Muscle layer of duodenum (tissue), 2 donors: ENCODE data around the gene GUCD1.
"Not testable (repeated sequence)": the region's sequence is repeated elsewhere in the genome, so short reads cannot be mapped to it uniquely, and the experiment has no call there.

Experiments used
- H3K27ac ChIP-seq: one replicate; pipeline ENCODE4 v1.7.0; 2013; ENCODE audit warnings: mild to moderate bottlenecking, low read length
- H3K27me3 ChIP-seq: one replicate; pipeline ENCODE4 v1.7.0; 2013; ENCODE audit warnings: low read depth, mild to moderate bottlenecking, control low read depth, low read length
- H3K36me3 ChIP-seq, 2 donors: one replicate each; pipeline ENCODE4 v1.7.0; 2013; ENCODE audit warnings: low read length in 2 of 2, control low read depth in 1 of 2, mild to moderate bottlenecking in 1 of 2; ENCODE audit not compliant: insufficient read depth in 2 of 2, control insufficient read depth in 1 of 2
- H3K4me1 ChIP-seq, 2 donors: one replicate each; pipeline ENCODE4 v1.7.0; 2013; ENCODE audit warnings: low read length in 2 of 2, mild to moderate bottlenecking in 2 of 2, control low read depth in 1 of 2, moderate library complexity in 1 of 2; ENCODE audit not compliant: insufficient read depth in 2 of 2, control insufficient read depth in 1 of 2
- H3K4me3 ChIP-seq, 2 donors: one replicate each; pipeline ENCODE4 v1.7.0; 2013; ENCODE audit warnings: low read length in 2 of 2, low read depth in 1 of 2, mild to moderate bottlenecking in 1 of 2
- H3K9me3 ChIP-seq, 2 donors: one replicate each; pipeline ENCODE4 v1.7.0; 2013; ENCODE audit warnings: low read length in 2 of 2, control low read depth in 1 of 2, mild to moderate bottlenecking in 1 of 2; ENCODE audit not compliant: control insufficient read depth in 1 of 2
- donor health status: healthy.

GUCD1 gene

GRCh38 chr22:24595228-24595627, 40.3 kb upstream of the GUCD1 start:
- Histone ChIP-seq H3K27me3 (no peaks in the 10 kb centered on the region), H3K36me3 (no peaks in the 10 kb centered on the region), H3K9me3 (no peaks in the 10 kb centered on the region), H3K4me3 (no peak overlapping the region), H3K27ac (no peak overlapping the region), H3K4me1 (peaks cover 0 to 19% of the 10 kb centered on the region in 2 donors)

- no peaks in the 10 kb centered on the region for H3K9me3 ChIP-seq
- peaks cover 0 to 19% of the 10 kb centered on the region in 2 donors for H3K4me1 ChIP-seq
- no peak overlapping the region for H3K27ac ChIP-seq
- no peaks in the 10 kb centered on the region for H3K36me3 ChIP-seq
- H3K27me3 ChIP-seq: no peaks in the 10 kb centered on the region
- no peak overlapping the region for H3K4me3 ChIP-seq
These were observed 39.7 kb upstream of the GUCD1 start for GRCh38 chr22:24594569-24595120.

- Histone ChIP-seq H3K9me3 (no peaks in the 10 kb centered on the region), H3K4me3 (no peak overlapping the region), H3K36me3 (peaks cover 0 to 4% of the 10 kb centered on the region in 2 donors), H3K4me1 (peaks cover 0 to 23% of the 10 kb centered on the region in 2 donors), H3K27me3 (no peaks in the 10 kb centered on the region), H3K27ac (no peak overlapping the region)
These were observed 39.1 kb upstream of the GUCD1 start for GRCh38 chr22:24593836-24594568.

- not testable (repeated sequence) for H3K9me3 ChIP-seq, H3K36me3 ChIP-seq, H3K27me3 ChIP-seq, H3K27ac ChIP-seq
- H3K4me3 ChIP-seq: peak overlapping the region in 1 of 2 donors; percentile 56
- peaks cover 0 to 23% of the 10 kb centered on the region in 2 donors for H3K4me1 ChIP-seq
These were observed 38.6 kb upstream of the GUCD1 start for GRCh38 chr22:24593559-24593835.

GRCh38 chr22:24592851-24593558, 38.1 kb upstream of the GUCD1 start, which contains the start of gene LRRC75B:
Gene LRRC75B (minus strand): TSS chr22:24593073. CDS start chr22:24593039, 34 bp downstream.
- H3K9me3 ChIP-seq: no peaks in the 10 kb centered on the region
- H3K27ac ChIP-seq: no peak within 1 kb of the TSS
- H3K27me3 ChIP-seq: no peaks in the 10 kb centered on the region
- H3K36me3 ChIP-seq: peaks cover 0 to 13% of the 10 kb centered on the region in 2 donors
- peaks cover 0 to 23% of the 10 kb centered on the region in 2 donors for H3K4me1 ChIP-seq
- peak within 1 kb of the TSS; percentile 56 to 77 for H3K4me3 ChIP-seq

GRCh38 chr22:24592058-24592850, 37.3 kb upstream of the GUCD1 start:
- Histone ChIP-seq H3K4me3 (peak overlapping the region; percentile 56 to 77), H3K27ac (no peak overlapping the region), H3K9me3 (no peaks in the 10 kb centered on the region), H3K27me3 (no peaks in the 10 kb centered on the region), H3K36me3 (peaks cover 0 to 20% of the 10 kb centered on the region in 2 donors), H3K4me1 (peaks cover 0 to 23% of the 10 kb centered on the region in 2 donors)

- H3K4me3 ChIP-seq: no peak overlapping the region
- H3K4me1 ChIP-seq: peaks cover 0 to 23% of the 10 kb centered on the region in 2 donors
- H3K27ac ChIP-seq: no peak overlapping the region
- H3K9me3 ChIP-seq: no peaks in the 10 kb centered on the region
- H3K27me3 ChIP-seq: no peaks in the 10 kb centered on the region
- H3K36me3 ChIP-seq: peaks cover 0 to 29% of the 10 kb centered on the region in 2 donors
These were observed 36.4 kb upstream of the GUCD1 start for GRCh38 chr22:24591286-24591830.

GRCh38 chr22:24590596-24591173, 35.7 kb upstream of the GUCD1 start:
- H3K4me3 ChIP-seq: no peak overlapping the region
- H3K27me3 ChIP-seq: no peaks in the 10 kb centered on the region
- peaks cover 0 to 23% of the 10 kb centered on the region in 2 donors for H3K4me1 ChIP-seq
- no peak overlapping the region for H3K27ac ChIP-seq
- no peaks in the 10 kb centered on the region for H3K9me3 ChIP-seq
- H3K36me3 ChIP-seq: peaks cover 0 to 36% of the 10 kb centered on the region in 2 donors

- H3K27me3 ChIP-seq: no peaks in the 10 kb centered on the region
- no peak overlapping the region for H3K27ac ChIP-seq
- no peak overlapping the region for H3K4me3 ChIP-seq
- no peaks in the 10 kb centered on the region for H3K9me3 ChIP-seq
- H3K36me3 ChIP-seq: peaks cover 0 to 37% of the 10 kb centered on the region in 2 donors
- peaks cover 0 to 23% of the 10 kb centered on the region in 2 donors for H3K4me1 ChIP-seq
These were observed 34.6 kb upstream of the GUCD1 start for GRCh38 chr22:24589518-24590030.

GRCh38 chr22:24588757-24589481, 34.0 kb upstream of the GUCD1 start:
- Histone ChIP-seq H3K27ac (no peak overlapping the region), H3K4me1 (peaks cover 3 to 28% of the 10 kb centered on the region in 2 donors), H3K9me3 (no peaks in the 10 kb centered on the region), H3K27me3 (no peaks in the 10 kb centered on the region), H3K4me3 (no peak overlapping the region), H3K36me3 (peaks cover 0 to 37% of the 10 kb centered on the region in 2 donors)
